GM13976 (cell line): Measurements from ENCODE around the gene SCT.
A peak's percentile ranks its signal among the peaks of the same experiment; 100 is the strongest.

ENCODE experiments used
- DNase-seq: peaks from one replicate; pipeline ENCODE4 v3.0.0; 2012; ENCODE audit warnings: low spot score
- in situ Hi-C: fragments of 300-500 bp; cut with MboI; formaldehyde crosslinking; loops from one replicate; pipeline ENCODE4 v1.12.0; 2022; ENCODE audit warnings: low sequenced_read_pairs, mixed read lengths, inconsistent platforms; ENCODE audit not compliant: unreplicated experiment
- TF ChIP-seq, protein P1 (sequence below): IDR thresholded peaks from 2 replicates; pipeline ENCODE4 v1.5.1; 2012; ENCODE audit warnings: borderline replicate concordance, mild to moderate bottlenecking; ENCODE audit not compliant: insufficient read depth; ENCODE audit errors: extremely low read depth, missing control alignments, control extremely low read depth

Gene SCT

DNA sequence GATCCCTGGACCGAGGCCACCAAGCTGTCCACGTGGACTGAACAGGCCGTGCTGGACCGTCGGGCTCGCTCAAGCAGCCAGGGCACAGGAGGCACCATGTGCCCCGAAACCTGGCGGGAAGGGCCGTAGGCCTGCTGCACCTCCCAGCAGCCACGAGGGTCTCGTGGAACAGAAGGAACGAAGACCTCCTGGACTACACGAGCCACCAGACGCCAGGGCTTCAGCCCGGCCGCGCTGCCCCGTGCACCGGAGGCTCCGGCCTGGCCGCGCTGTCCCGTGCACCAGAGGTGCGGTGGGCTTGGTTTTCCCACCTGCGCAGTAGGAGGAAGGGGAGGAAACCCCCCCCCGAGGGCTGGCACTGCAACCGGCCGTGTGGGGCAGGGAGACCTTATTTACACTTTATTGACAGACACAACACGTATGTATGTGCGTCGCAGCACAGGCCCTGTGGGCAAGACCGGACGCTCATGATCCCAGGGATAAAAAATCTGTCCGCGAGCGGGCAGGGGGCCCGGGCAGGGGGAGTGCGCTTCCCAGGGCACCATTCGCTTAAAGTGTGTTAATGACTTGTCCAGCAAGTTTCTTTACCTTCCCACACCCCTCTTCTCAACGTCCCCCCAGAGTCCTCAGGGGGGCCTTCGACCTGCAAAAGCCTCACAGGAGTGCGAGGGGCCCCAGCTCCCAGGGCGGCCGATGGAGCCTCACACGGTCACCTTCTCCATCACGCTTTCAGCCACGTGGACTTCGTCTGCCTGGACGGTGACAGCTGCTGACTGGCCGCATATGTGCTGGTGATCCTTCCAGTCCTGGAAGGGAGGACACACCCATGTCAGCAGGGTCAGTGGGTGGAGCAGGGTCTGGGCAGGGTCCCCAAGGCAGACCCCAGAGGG is 17.1 kb upstream of the SCT start:
- no peak for DNase-seq
- TF ChIP-seq, protein P1, sequence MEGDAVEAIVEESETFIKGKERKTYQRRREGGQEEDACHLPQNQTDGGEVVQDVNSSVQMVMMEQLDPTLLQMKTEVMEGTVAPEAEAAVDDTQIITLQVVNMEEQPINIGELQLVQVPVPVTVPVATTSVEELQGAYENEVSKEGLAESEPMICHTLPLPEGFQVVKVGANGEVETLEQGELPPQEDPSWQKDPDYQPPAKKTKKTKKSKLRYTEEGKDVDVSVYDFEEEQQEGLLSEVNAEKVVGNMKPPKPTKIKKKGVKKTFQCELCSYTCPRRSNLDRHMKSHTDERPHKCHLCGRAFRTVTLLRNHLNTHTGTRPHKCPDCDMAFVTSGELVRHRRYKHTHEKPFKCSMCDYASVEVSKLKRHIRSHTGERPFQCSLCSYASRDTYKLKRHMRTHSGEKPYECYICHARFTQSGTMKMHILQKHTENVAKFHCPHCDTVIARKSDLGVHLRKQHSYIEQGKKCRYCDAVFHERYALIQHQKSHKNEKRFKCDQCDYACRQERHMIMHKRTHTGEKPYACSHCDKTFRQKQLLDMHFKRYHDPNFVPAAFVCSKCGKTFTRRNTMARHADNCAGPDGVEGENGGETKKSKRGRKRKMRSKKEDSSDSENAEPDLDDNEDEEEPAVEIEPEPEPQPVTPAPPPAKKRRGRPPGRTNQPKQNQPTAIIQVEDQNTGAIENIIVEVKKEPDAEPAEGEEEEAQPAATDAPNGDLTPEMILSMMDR, result no peak
- in situ Hi-C loops, result no loop called here

- TF ChIP-seq, protein P1, result no peak
- DNase-seq, result no peak
- in situ Hi-C loops, result no loop called here
Measured at GRCh38 chr11:643366-643765, 16.4 kb upstream of the SCT start.

- TF ChIP-seq, protein P1, result no peak
- in situ Hi-C loops, result no loop called here
- no peak for DNase-seq
Measured at GRCh38 chr11:641806-642370, 14.9 kb upstream of the SCT start.

DNA sequence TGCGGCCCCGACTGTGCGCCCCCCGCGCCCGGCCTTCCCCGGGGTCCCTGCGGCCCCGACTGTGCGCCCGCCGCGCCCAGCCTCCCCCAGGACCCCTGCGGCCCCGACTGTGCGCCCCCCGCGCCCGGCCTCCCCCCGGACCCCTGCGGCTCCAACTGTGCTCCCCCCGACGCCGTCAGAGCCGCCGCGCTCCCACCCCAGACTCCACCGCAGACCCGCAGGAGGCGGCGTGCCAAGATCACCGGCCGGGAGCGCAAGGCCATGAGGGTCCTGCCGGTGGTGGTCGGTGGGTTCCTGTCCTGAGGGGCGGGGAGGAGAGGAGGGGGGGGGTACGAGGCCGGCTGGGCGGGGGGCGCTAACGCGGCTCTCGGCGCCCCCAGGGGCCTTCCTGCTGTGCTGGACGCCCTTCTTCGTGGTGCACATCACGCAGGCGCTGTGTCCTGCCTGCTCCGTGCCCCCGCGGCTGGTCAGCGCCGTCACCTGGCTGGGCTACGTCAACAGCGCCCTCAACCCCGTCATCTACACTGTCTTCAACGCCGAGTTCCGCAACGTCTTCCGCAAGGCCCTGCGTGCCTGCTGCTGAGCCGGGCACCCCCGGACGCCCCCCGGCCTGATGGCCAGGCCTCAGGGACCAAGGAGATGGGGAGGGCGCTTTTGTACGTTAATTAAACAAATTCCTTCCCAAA is 13.2 kb upstream of the SCT start:
- TF ChIP-seq, protein P1, result no peak
- DNase-seq, result peak; percentile 56
- in situ Hi-C loops, result no loop called here

DNA sequence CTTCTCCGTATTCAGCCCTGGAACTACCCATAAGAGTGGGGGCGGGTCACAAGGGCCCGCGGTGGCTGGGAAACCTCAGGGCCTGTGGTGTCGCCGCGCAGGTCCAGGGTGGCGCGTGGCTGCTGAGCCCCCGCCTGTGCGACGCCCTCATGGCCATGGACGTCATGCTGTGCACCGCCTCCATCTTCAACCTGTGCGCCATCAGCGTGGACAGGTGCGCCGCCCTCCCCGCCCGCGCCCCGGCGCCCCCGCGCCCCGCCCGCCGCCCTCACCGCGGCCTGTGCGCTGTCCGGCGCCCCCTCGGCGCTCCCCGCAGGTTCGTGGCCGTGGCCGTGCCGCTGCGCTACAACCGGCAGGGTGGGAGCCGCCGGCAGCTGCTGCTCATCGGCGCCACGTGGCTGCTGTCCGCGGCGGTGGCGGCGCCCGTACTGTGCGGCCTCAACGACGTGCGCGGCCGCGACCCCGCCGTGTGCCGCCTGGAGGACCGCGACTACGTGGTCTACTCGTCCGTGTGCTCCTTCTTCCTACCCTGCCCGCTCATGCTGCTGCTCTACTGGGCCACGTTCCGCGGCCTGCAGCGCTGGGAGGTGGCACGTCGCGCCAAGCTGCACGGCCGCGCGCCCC is 12.5 kb upstream of the SCT start:
- TF ChIP-seq, protein P1, result no peak
- in situ Hi-C loops, result no loop called here
- peak; percentile 52 for DNase-seq

DNA sequence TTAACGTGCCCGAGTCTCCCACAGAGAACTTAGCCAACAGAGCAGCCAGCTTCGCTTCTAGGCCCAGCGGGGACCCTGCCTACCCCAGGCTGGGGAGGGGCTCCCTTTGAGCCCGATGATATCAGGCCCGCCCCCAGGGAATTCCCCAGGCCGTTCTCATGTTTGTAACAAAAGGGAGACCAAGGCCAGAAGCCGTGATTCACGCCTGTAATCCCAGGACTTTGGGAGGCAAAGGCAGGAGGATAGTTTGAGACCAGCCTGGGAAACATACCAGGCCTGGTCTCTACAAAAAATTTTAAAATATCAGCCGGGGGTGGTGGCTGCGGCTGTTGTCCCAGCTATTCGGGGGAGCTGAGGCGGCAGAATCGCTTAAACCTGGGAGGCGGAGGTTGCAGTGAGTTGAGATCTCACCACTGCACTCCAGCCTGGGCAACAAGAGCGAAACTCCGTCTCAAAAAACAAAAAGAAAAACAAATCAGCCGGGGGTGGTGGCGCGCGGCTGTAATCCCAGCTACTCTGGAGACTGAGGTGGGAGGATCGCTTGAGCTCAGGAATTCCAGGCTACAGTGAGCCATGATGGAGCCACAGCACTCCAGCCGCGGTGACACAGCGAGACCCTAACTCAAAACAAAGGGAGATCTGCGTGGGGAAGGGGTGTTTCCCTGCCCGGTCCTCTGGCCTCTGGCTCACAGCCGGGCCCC is 11.8 kb upstream of the SCT start:
- TF ChIP-seq, protein P1, result no peak
- in situ Hi-C loops, result no loop called here
- DNase-seq, result no peak
